Measurements from ENCODE around the gene NXPE3. TPM values are rescaled to one million over a fixed set of nuclear protein-coding genes. Genes with fewer than 3 reads are reported as not detected.
A peak's percentile ranks its signal among the peaks of the same experiment; 100 is the strongest.

NXPE3 gene
- total and polyA plus RNA-seq, 8 donors, result 10.0 to 17.0 (median 12.8) TPM

DNA sequence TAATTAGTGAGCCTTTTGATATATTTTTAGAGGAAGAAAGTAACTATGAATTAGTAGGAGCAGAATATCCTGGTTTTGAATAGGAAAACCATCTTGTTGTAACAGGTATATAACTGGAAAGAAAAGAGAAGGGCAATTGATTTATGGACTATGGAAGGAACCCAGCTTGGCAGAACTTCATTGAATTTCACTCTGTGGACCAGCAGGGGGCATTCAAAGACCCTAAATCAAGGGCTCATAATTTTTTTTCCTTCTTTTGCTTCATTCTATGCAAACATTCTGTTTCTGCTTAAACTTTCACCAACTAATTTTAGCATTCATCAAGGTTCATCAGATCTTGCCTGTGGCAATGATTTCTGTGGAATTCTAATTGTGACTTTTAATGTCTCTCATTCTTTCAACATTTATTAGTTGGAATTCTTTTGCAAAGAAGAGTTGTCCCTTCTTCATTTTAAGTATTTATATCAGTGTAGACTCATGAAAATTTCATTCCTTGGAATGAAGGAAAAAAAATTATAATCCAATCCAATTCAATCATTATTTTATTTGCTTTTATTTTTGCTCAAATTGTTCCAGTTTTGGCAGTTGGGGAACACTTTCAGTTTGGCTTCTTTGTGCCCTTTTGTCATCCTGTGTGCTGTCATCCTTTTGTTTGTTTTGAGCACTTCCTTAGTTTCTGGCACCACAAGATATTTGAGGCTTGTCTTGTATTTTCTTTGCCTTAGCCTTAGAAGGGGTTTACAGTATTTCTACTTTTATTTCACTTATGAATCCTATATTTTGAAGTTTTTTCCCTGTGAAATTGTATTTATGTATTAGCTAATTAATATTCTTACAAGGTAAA is 30.4 kb downstream of the NXPE3 start:
- ATAC-seq (peak; percentile 80), DNase-seq (peak in 1 of 4 donors; percentile 42)
- Histone ChIP-seq H3K27me3 (no peaks in the 10 kb centered on the region), H3K4me3 (no peak overlapping the region), H3K4me1 (peaks cover 6 to 25% of the 10 kb centered on the region in 2 donors), H3K27ac (peak overlapping the region in 1 of 2 donors; percentile 38), H3K9me3 (no peaks in the 10 kb centered on the region), H3K36me3 (peaks cover 0 to 8% of the 10 kb centered on the region in 2 donors)
- TF ChIP-seq, protein P1, sequence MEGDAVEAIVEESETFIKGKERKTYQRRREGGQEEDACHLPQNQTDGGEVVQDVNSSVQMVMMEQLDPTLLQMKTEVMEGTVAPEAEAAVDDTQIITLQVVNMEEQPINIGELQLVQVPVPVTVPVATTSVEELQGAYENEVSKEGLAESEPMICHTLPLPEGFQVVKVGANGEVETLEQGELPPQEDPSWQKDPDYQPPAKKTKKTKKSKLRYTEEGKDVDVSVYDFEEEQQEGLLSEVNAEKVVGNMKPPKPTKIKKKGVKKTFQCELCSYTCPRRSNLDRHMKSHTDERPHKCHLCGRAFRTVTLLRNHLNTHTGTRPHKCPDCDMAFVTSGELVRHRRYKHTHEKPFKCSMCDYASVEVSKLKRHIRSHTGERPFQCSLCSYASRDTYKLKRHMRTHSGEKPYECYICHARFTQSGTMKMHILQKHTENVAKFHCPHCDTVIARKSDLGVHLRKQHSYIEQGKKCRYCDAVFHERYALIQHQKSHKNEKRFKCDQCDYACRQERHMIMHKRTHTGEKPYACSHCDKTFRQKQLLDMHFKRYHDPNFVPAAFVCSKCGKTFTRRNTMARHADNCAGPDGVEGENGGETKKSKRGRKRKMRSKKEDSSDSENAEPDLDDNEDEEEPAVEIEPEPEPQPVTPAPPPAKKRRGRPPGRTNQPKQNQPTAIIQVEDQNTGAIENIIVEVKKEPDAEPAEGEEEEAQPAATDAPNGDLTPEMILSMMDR (IDR thresholded peaks at IDR 0.05), result peak; percentile 45 to 69
- intact Hi-C loops (cut with DNase I), result loop anchor here (5.0 to 10.0 kb wide), 3 partner anchors 415 to 728 kb away; no protein-coding TSS in a partner anchor

DNA sequence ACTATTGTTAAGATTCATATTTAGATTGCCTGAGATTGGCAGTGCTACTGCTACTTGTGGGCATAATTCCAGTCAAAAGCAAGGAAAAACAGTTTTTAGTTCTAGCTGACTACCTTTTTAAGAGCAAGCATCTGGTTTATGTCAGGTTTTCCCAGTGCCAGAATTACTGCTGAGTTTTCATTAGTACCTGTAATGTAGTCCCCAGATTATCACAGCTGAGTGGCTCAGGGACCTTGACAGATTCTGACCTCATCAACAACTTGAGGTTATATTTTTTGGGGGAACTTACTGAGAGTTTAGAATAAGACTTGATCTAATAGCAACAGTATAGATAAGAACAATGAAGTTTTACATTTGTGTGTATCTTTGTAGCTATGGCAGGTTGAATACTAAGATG is 31.0 kb downstream of the NXPE3 start:
- H3K27ac ChIP-seq, result peak overlapping the region in 1 of 2 donors; percentile 38

DNA sequence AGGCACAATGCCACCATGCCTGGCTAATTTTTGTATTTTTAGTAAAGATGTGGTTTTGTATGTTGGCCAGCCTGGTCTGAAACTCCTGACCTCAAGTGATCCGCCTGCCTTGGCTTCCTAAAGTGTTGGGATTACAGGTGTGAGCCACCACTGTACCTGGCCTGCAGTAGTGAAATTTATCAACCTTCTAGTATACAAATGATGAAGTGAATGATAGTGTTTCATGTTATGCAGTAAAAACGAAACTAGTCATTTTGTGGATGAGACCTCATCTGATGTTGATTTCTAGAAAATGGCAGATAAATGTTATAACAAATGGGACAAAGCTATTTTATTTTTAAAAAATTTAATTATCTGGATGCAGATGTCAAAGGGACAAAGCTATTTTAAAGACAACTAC is 32.9 kb downstream of the NXPE3 start:
- no peak overlapping the region for H3K27ac ChIP-seq
- TF ChIP-seq, protein P1 (IDR thresholded peaks at IDR 0.05), result no peak
- ATAC-seq, result no peak

More for the DNA sequence above, 31.0 kb downstream of the NXPE3 start:
- Histone ChIP-seq H3K4me3 (no peak overlapping the region), H3K36me3 (peaks cover 0 to 8% of the 10 kb centered on the region in 2 donors), H3K4me1 (peaks cover 6 to 25% of the 10 kb centered on the region in 2 donors), H3K27me3 (no peaks in the 10 kb centered on the region), H3K9me3 (no peaks in the 10 kb centered on the region)
- TF ChIP-seq, protein P1 (IDR thresholded peaks at IDR 0.05), result no peak
- DNase-seq (no peak), ATAC-seq (no peak)
- intact Hi-C loops (cut with DNase I), result loop anchor here (5.0 to 10.0 kb wide), 3 partner anchors 415 to 727 kb away; no protein-coding TSS in a partner anchor

DNA sequence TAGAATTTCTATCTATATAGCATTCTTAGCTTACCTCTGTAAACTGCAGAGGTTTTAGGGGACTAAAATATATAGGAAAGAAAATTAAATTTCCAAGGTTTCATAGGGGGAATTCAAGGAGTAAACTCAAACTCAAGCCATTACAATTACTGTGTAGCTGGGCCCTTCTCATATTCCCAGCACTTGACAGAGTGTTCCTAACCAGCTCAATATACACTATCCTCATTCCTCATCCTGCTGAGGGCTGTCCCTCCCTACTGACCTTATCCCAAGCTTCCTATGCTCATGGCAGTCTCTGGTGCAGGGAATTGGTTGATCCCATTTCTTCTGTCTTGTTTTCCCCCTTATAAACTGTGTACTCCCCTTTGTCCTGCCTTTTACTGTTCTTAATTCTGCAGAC is 33.9 kb downstream of the NXPE3 start:
- TF ChIP-seq, protein P1 (IDR thresholded peaks at IDR 0.05), result no peak
- DNase-seq (no peak), ATAC-seq (no peak)
- Histone ChIP-seq H3K36me3 (peaks cover 0 to 7% of the 10 kb centered on the region in 2 donors), H3K27ac (no peak overlapping the region), H3K27me3 (no peaks in the 10 kb centered on the region), H3K4me3 (no peak overlapping the region), H3K9me3 (no peaks in the 10 kb centered on the region), H3K4me1 (peaks cover 6 to 27% of the 10 kb centered on the region in 2 donors)
- intact Hi-C loops (cut with DNase I), result loop anchor here (5.0 to 10.0 kb wide), 3 partner anchors 412 to 724 kb away; no protein-coding TSS in a partner anchor

More for the DNA sequence above, 32.9 kb downstream of the NXPE3 start:
- Histone ChIP-seq H3K9me3 (no peaks in the 10 kb centered on the region), H3K36me3 (peaks cover 0 to 8% of the 10 kb centered on the region in 2 donors), H3K27me3 (no peaks in the 10 kb centered on the region), H3K4me1 (peaks cover 6 to 25% of the 10 kb centered on the region in 2 donors), H3K4me3 (no peak overlapping the region)
- DNase-seq, result no peak
- intact Hi-C loops (cut with DNase I), result loop anchor here (5.0 to 10.0 kb wide), 3 partner anchors 413 to 725 kb away; no protein-coding TSS in a partner anchor
